GM12892 (cell line): Measurements from ENCODE around the gene MED31.
A peak's percentile ranks its signal among the peaks of the same experiment; 100 is the strongest.
"Not testable (repeated sequence)": the region's sequence is repeated elsewhere in the genome, so short reads cannot be mapped to it uniquely, and the experiment has no call there.

Source experiments
- DNase-seq: peaks from one replicate; pipeline ENCODE4 v3.0.0; 2011; ENCODE audit not compliant: insufficient read length
- FAIRE-seq: peaks from 2 replicates; lab custom pipeline; 2011; peaks lifted over from hg19 to GRCh38; lab: Jason Lieb, UNC
- POLR2A ChIP-seq: IDR thresholded peaks from 2 replicates; pipeline ENCODE4 v1.6.1; 2011; ENCODE audit warnings: low read depth, low read length, control low read depth
- POLR2AphosphoS5 ChIP-seq: IDR thresholded peaks from 2 replicates; pipeline ENCODE4 v1.6.1; 2011; ENCODE audit warnings: low read depth, low read length, control low read depth
- TAF1 ChIP-seq: IDR thresholded peaks from 2 replicates; pipeline ENCODE4 v1.6.1; 2011; ENCODE audit warnings: low read depth, mild to moderate bottlenecking, control low read depth, low read length, borderline replicate concordance

MED31 gene

GRCh38 chr17:6674586-6674985 is 23.2 kb upstream of the MED31 start:
- no peak for DNase-seq
- FAIRE-seq: no peak
- TF ChIP-seq TAF1 (no peak), POLR2A (no peak), POLR2AphosphoS5 (no peak)

DNA sequence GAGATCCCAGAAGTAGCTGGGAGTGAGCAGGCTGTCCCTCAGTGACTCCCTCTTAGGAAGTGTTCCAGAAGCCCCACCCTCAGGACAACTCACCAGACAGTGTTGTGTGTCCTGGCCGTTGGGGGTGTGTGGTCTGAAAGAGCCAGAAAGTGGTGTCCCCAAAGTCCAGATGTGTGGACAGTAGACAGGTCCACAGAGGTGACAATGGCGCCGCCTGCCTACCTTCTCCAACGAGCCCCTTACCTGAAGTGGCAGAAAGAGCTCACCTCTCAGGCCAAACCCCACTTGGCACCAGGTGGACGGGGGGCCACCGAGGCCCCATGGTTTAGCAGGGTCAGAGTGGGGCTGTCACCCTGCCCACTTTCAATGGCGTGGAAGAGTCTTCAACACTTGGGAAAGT is 20.0 kb upstream of the MED31 start:
- FAIRE-seq (no peak), DNase-seq (no peak)
- TF ChIP-seq POLR2AphosphoS5 (no peak), POLR2A (no peak), TAF1 (no peak)

DNA sequence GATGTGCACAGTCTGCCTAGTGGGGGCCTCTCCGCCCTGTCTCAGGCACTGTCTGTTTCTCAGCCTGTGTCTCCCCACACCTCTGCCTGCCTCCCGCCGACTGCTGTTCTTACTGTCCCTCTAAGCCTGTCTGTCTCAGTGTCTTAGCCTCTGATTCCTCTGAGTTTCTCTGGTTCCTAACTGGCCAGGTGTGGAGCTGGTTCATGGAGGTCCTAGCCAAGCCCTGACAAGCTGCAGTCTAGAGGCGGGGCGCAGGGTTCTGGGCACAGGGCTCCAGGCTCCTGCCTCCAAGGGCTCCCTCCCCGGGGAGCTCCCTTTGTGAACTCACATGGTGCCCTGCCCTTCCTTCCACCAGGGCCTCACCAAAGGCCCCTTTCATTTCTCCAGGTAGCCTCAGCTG is 19.6 kb upstream of the MED31 start:
- TF ChIP-seq TAF1: no peak
- no peak for TF ChIP-seq POLR2A
- TF ChIP-seq POLR2AphosphoS5: no peak
- DNase-seq (no peak), FAIRE-seq (no peak)

GRCh38 chr17:6670571-6670970 is 19.2 kb upstream of the MED31 start:
- FAIRE-seq (no peak), DNase-seq (no peak)
- TF ChIP-seq TAF1: no peak
- no peak for TF ChIP-seq POLR2AphosphoS5
- no peak for TF ChIP-seq POLR2A

GRCh38 chr17:6669479-6670212 is 18.2 kb upstream of the MED31 start:
- TF ChIP-seq POLR2AphosphoS5: no peak
- TF ChIP-seq POLR2A: no peak
- no peak for TF ChIP-seq TAF1
- FAIRE-seq (no peak), DNase-seq (no peak)

DNA sequence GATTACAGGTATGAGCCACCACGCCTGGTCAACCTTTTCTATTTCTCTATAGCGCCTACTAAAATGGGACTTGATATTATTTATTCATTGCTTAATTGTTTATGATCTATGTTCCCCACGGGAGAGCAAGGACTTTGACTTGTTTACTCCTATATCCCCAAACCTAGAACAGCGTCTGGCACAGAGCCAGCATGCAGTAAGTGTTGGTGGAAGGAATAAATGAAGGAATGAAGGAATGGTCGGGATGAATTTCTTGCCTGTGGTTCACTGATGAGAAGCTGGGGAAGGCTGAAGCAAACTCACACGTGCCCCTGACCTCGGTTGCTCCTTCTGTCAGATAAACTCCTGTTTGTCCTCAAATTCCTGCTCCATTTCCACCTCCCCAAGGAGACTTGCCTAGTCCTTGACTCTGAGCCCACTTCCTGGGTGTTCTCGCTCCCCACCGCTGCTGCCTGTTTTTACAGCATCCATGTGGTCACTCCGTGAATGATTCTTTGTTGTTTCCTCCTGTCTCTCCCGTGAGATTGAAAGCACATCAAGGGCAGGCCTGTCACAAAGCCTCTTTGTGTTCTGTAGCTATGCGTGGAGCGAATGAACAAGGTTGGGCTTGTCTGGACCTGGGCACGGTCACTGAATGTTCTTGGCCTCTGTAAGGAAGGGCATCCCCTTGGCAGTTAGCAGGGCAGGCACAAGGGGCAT is 17.5 kb upstream of the MED31 start:
- TF ChIP-seq POLR2AphosphoS5 (no peak), POLR2A (no peak), TAF1 (no peak)
- FAIRE-seq (no peak), DNase-seq (no peak)

GRCh38 chr17:6668219-6668618 is 16.8 kb upstream of the MED31 start:
- TF ChIP-seq POLR2A: no peak
- no peak for TF ChIP-seq TAF1
- TF ChIP-seq POLR2AphosphoS5: no peak
- FAIRE-seq: no peak
- DNase-seq: no peak

DNA sequence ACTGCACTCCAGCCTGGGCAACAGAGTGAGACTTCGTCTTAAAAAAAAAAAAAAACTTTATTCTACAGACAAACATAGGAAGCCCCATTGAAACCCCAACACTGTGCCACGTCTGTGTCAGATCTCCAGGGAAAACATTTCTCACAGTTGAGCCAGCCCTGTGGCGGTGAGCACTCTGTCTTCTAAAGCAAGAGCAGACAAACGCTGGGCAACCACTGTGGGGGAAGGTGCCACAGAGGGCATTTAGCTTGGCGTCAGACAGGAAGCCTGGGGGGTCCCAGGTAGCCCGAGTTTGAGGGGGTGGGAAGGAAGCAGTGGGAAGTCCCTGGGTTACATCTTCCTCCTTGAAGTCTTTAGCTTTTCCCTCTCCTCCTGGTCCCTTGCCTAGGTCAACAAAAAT is 16.1 kb upstream of the MED31 start:
- TF ChIP-seq POLR2A (no peak), TAF1 (no peak), POLR2AphosphoS5 (no peak)

DNA sequence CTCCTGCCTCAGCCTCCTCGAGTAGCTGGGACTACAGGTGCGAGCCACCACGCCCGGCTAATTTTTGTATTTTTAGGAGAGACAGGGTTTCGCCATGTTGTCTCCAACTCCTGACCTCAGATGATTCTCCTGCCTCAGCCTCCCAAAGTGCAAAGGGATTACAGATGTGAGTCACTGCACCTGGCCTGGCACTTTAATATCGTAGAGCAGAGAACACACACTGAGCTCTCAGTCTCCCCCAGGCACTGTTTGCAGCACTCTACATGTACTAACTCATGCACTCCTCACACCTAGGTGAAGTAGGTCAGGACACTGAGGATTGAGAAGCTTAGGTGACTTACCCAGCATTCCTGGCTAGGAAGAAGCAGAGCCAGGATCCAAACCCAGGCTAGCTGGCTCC is 15.2 kb upstream of the MED31 start:
- TF ChIP-seq POLR2A (no peak), TAF1 (no peak), POLR2AphosphoS5 (no peak)
- no peak for DNase-seq
- no peak for FAIRE-seq

More for the DNA sequence above, 16.1 kb upstream of the MED31 start:
- DNase-seq (no peak), FAIRE-seq (no peak)

DNA sequence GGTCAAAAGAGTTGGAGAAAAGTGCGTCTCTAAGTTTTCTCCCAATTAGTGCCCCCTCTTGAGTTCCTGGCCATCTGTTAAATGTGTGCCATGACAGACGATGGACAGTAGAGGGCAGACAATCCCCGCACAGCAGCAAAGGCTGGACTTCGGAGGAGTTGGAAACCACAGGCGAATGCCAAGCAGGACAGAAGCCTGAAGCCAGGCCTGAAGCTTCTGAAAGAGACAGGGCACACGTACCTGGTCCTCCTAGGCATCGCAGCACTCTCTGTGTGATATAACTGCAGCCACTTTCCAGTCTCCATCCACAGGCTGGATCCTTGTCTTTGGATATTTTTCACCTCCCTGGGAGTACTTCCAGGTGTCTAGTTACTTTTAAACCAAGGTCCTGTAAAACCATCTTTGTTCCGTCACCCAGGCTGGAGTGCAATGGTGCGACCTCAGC is 14.7 kb upstream of the MED31 start:
- DNase-seq (peak; percentile 58), FAIRE-seq (peak; percentile 95)
- TF ChIP-seq POLR2AphosphoS5: no peak

- DNase-seq, FAIRE-seq: not testable (repeated sequence)
These were observed 11.8 kb upstream of the MED31 start for GRCh38 chr17:6663200-6663599.

- DNase-seq (no peak), FAIRE-seq (no peak)
- TF ChIP-seq TAF1 (no peak), POLR2A (no peak), POLR2AphosphoS5 (no peak)
These were observed 10.1 kb upstream of the MED31 start for GRCh38 chr17:6661464-6661848.
